AG08395 (cell line): Measurements from ENCODE around the gene ZBTB18.
"Not testable (repeated sequence)": the region's sequence is repeated elsewhere in the genome, so short reads cannot be mapped to it uniquely, and the experiment has no call there.

ENCODE experiments used
- DNase-seq: peaks from one replicate; pipeline ENCODE4 v3.0.0; 2012; ENCODE audit warnings: mixed read lengths, low spot score

Gene ZBTB18

GRCh38 chr1:244042293-244042692 is 8.8 kb upstream of the ZBTB18 start:
- no peak for DNase-seq

GRCh38 chr1:244044423-244044822 is 6.7 kb upstream of the ZBTB18 start:
- no peak for DNase-seq

- not testable (repeated sequence) for DNase-seq
Measured at GRCh38 chr1:244046254-244046653, 4.8 kb upstream of the ZBTB18 start.

- DNase-seq, result no peak
Measured at GRCh38 chr1:244046907-244047611, 4.0 kb upstream of the ZBTB18 start.

GRCh38 chr1:244047621-244048255 is 3.3 kb upstream of the ZBTB18 start:
- no peak for DNase-seq

- DNase-seq, result peak; percentile 98
Measured at GRCh38 chr1:244048256-244049161, 2.6 kb upstream of the ZBTB18 start.

- DNase-seq, result peak; percentile 15
Measured at GRCh38 chr1:244049162-244050013, 1.7 kb upstream of the ZBTB18 start.

- no peak for DNase-seq
Measured at GRCh38 chr1:244050014-244050834, 859 bp upstream of the ZBTB18 start.

- no peak for DNase-seq
Measured at GRCh38 chr1:244052016-244052727, 1.1 kb downstream of the ZBTB18 start.

GRCh38 chr1:244052728-244053312 is 1.7 kb downstream of the ZBTB18 start:
- no peak for DNase-seq

GRCh38 chr1:244053831-244054230 is 2.7 kb downstream of the ZBTB18 start:
- DNase-seq, result no peak

- DNase-seq, result no peak
Measured at GRCh38 chr1:244054247-244054923, 3.3 kb downstream of the ZBTB18 start.

- no peak for DNase-seq
Measured at GRCh38 chr1:244054924-244055263, 3.8 kb downstream of the ZBTB18 start.

GRCh38 chr1:244056577-244056976 is 5.5 kb downstream of the ZBTB18 start:
- no peak for DNase-seq

GRCh38 chr1:244057474-244058385 is 6.6 kb downstream of the ZBTB18 start:
- no peak for DNase-seq

- DNase-seq, result no peak
Measured at GRCh38 chr1:244060117-244060516, 9.0 kb downstream of the ZBTB18 start.

GRCh38 chr1:244060686-244061085 is 9.6 kb downstream of the ZBTB18 start:
- DNase-seq, result no peak

GRCh38 chr1:244062156-244062725 is 11.2 kb downstream of the ZBTB18 start:
- no peak for DNase-seq
